COR-L47 (cell line): ENCODE results near the gene MMP24OS.
A peak's percentile ranks its signal among the peaks of the same experiment; 100 is the strongest.

Experiments
- DNase-seq: peaks from one replicate; lab custom pipeline; 2025; lab: John Stamatoyannopoulos, UW

MMP24OS gene

DNA sequence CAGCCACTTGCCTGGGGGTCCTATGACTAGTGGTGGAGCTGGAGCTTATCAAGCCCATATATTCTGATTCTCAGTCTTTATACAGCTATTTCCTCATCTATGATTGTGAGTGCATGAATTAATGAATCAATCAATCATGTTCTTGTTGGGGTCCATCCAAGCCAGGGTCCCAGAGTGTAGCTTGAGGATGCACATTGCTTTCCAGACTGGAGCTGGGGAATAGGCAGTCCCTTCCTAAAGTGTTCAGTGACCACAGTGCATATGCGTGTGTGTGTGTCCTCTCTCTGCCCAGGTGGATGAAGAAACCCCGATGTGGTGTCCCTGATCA lies 26.3 kb downstream of the MMP24OS start:
- no peak for DNase-seq

DNA sequence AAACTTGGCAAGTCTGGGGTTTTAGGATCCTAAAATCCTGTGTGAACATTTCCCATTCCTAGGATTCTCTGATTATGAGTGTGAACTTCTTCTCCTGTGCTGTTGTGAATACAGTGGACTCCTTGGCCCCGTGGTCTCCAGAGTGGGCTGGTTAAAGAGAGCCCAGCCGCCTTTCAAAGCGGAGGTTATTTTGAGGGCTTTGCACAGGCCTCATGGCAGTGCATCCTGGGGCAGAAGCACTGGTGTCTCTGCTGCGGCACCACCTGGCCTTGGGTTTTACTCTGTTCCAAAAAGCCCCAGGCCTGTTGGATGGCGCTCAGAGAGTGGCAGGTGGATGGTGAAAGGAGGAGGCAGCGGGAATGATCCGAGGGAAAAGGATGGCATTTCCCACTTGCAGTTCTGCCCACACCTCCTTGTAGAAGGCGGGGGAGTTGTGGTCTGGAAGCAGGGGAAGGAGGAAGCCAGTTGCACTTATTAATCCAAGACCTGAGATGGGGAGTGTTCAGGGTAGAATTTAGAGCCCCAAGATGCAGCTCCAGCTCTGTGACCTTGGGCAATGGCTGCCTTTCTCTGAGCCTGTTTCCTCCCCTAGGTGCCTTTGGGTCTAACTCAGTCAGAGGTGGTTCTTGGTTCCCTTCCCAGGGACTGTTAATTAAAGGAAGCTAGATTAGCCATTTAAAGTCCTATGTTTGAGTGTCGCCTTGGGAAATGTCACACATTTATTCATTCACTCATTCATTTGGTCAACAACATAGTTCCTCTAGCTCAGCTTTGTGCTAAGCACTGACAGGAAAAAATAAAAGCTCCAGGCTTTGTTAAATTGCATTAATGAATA lies 29.1 kb downstream of the MMP24OS start:
- DNase-seq, result no peak

DNA sequence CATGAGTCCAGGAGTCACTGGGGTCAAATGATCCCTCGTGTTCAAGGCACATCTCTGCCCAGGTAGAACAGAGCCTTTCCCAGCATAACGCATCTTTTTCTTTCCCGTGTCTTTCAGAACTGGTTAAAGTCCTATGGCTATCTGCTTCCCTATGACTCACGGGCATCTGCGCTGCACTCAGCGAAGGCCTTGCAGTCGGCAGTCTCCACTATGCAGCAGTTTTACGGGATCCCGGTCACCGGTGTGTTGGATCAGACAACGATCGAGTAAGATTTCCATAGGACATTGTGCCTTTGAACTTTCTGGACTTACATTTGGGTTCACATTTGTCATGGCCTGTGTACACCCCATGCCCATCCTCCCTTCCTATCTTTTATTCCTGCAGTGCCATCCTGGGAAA lies 31.2 kb downstream of the MMP24OS start:
- no peak for DNase-seq

DNA sequence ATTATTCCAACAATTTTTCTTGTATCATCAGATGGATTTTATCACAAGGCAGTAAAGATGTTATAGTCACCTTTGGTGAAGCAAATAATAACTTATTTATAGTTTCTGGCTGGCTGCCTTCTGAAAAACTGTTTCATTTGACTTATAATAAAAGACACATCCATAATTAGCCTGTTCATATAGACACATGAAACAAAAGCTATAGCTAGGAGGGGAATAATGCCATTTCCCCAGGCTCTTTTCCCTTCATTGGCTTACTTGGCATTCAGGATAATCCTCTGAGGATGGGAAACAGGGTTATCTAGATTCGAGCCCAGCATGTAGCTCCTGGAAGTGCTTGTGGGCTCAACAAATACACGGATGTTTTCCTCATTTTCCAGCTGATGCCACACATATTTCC lies 33.9 kb downstream of the MMP24OS start:
- DNase-seq, result no peak

DNA sequence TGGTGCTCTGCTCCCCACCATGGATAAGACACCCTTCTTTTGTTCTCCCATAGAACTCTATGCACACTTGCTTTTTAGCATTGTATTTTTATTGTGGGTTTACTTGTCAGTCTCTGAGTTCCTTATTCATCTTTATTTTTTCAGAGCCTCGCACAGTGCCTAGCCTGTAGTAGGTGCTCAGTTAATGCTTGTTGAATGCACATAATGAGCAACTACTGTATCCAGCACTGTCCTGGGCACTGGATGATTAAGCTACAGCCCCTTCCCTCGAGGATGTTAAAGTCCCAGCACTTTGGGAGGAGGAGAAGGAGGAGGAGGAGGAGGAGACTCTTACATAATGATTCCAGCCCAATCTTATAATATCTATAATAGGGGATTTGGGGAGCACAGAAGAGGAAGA lies 34.6 kb downstream of the MMP24OS start:
- DNase-seq, result no peak

DNA sequence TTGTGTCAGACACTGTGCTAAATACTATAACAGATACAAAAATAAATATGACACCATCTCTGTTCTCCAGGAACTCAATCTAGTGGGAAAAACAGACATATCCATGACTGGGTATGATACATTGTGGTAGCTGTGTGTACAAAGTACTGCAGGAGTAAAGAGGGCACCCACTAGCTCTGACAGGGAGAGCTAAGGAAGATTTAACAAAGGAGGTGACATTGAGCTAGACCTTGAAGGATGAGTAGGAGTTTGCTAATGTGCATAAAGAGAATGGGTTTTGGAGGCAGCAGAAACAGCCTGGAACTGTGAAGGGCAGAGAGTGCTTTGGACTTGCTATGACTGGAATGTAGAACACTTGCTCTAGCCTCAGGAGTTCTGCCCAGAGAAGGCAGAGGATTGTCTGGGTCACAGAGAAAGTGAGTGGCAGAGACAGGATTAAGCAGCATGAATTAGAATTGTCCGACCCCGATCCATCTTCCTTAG lies 37.1 kb downstream of the MMP24OS start:
- no peak for DNase-seq

DNA sequence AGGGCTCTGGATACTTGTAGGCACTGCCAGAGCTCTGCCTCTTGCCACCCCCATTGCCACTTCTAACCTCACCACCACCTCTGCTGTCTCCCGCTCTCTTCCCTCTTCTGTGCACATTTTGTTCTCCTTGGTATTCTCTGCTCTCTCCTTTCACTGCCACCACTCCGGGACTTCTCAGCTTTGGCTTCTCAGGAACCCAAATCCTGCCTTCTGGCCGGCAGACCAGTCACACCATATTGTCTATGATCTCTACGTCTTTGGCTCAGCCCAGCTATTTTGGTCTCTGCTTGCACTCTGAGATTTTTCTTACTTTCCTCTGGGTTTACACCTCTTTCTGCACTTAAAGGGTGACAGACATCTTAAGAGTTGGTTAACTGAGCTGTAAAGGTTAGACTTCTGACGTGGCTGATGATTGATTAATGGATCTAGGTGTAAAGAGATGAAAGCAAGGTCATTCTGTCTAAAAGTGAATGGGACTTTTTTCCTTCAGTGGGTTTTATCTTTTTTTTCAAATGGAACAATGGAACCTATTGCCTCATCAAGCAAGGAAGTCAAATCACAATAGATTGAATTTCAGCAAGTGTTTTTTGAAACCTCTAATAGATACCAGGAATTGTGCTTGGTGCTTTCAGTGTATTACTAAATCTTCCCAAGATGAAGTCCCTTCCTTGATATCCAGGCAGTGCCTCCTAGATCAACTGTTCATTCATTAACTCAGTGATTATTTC lies 37.7 kb downstream of the MMP24OS start:
- no peak for DNase-seq

DNA sequence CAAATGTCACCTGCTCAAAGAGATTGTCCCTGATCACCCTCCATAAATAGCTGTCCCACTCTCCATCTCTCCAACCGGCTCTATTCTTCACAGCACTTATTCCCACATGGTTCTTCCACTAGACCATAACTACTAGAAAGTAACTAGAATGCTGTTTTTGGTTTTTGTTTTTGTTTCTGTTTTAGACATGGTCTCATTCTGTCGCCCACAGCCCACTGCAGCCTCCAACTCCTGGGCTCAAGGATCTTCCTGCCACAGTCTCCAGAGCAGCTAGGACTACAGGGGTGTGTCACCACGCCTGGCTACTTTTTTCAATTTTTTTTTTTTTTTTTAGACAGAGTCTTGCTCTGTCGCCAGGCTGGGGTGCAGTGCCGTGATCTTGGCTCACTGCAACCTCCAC lies 39.2 kb downstream of the MMP24OS start:
- no peak for DNase-seq

DNA sequence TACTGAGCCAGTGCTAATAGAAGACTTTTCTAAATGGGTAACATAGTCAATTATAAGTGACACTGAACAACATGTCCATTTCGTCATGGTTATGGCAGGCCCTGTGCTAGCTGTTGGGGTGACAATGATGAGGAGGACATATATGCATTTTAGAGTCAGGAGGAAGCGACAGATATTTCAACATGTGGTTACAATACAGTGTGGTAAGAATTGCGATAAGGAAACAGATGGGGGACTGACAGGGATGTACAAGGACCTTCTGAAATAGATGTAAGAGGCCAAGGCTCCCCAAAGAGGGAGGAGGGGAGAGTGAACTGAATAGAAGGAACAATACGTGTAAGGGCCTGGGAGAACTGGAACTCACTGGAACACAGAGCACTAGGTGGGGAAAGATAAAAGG lies 39.8 kb downstream of the MMP24OS start:
- DNase-seq, result no peak

DNA sequence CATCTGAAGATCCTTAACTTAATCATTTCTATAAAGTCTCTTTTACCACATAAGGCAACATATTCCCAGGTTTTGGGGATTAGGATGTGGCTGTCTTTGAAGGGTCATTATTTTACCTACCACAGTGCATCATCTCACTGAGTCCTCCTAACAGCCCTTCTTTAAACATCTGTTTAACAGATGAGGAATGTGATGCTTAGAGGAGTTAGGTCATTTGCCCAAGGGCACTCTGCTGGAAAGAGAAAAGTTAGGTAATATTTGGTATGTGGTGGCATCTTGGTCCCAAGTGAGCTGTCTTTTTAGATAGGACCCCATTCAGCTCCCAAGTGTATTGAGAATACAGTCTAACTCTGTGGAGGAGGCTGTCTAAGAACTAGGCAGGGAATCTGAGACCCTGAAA lies 40.4 kb downstream of the MMP24OS start:
- DNase-seq, result no peak

DNA sequence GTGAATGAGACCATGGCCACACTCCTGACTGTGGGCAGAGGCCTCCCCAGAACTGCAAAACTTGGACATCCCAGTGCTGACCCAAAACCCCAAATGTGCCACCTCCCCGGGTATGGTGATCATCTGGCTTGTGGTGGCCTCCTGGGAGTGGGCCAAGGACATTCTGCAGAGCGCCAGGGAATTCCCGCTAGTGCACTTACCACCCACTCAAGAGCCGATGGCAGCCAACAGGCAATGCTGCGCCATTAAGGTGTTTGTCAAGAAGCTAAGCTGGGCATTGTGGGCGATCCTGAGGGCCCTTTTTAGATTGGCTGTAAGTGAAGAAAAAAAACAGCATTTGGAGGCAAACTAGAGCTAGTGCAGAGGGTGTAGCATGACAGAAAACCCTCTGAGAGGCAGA lies 42.0 kb downstream of the MMP24OS start:
- DNase-seq, result no peak

DNA sequence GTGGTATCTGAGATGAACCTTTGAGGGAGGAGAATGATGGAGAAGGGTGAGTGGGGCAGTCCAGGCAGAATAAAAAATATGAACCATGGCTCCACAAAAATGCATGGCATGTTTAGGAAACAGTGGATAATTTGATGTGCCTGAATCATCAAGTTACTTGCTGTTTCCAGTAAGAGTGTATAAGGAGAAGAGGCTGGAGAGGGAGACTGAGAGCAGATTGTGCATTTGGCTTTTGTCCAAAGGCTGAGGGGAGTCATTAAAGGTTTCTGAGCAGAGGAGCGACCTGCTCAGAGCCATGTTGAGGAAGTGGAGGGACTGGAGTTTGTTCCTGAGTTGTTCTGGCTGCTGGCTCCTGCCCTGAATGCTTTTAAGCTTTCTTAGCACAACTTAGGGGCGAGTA lies 45.3 kb downstream of the MMP24OS start:
- no peak for DNase-seq

DNA sequence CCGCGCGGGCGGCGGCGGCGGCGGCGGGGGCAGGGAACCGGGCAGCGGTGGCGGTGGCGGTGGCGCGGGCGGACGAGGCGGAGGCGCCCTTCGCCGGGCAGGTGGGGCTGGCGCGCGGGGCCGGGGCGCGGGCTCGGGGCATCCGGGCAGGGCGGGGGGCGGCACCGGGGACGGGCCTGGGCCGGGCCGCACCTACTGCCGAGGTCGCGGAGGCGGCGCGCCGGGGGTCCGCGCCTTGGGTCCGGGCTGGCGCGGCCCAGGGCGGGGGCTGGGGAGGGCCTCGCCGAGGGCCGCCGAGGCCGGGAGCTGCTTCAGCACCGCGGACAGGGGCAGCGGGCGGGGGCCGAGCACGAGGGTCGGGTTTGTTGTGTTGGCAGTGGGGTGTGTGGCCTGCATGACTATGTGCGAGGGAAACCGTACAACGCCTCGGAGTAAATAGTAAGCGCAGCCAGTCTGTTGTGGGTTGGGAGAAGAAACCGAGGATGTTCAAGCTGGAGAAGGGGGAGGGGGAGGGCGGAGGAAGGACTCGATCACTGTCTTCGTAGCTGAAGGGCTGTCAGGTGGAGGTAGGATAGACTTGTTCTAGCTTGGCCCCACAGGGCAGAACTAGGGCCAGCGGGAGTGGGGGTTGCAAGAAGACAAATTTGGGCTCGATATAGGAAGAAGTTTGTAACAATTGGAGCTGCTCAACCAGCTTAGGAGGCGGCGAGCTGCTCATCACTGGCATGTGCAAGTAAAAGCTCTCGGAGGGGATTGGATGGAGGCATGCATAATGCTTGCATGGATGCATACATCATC lies 50.8 kb downstream of the MMP24OS start:
- DNase-seq, result peak; percentile 30
